Hepatocyte (in vitro differentiated cells): ENCODE measurements around the gene TTBK2. TPM values are rescaled to one million over a fixed set of nuclear protein-coding genes. Genes with fewer than 3 reads are reported as not detected.
A peak's percentile ranks its signal among the peaks of the same experiment; 100 is the strongest.
"Not testable (repeated sequence)": the region's sequence is repeated elsewhere in the genome, so short reads cannot be mapped to it uniquely, and the experiment has no call there.

Source experiments
- DNase-seq: peaks from one replicate; pipeline ENCODE4 v3.0.0-alpha.2; 2016; ENCODE audit warnings: low spot score
- H2AFZ ChIP-seq: fragments of 200-600 bp; sonication (generic); 2 replicates; pipeline ENCODE4 v1.6.0; 2016; ENCODE audit warnings: antibody characterized with exemption, mild to moderate bottlenecking
- H3K27ac ChIP-seq: fragments of 200-600 bp; sonication (generic); 2 replicates; pipeline ENCODE4 v1.5.1; 2016; ENCODE audit warnings: mild to moderate bottlenecking
- H3K27me3 ChIP-seq: fragments of 200-600 bp; sonication (generic); 2 replicates; pipeline ENCODE4 v1.6.1; 2016
- H3K36me3 ChIP-seq: fragments of 200-600 bp; sonication (generic); replicated peaks from 2 replicates; pipeline ENCODE4 v1.5.1; 2016; ENCODE audit warnings: low read depth; ENCODE audit not compliant: insufficient read depth
- H3K4me1 ChIP-seq: fragments of 200-600 bp; sonication (generic); 2 replicates; pipeline ENCODE4 v1.5.1; 2016; ENCODE audit warnings: mild to moderate bottlenecking, moderate library complexity; ENCODE audit not compliant: insufficient read depth
- H3K4me2 ChIP-seq: fragments of 200-600 bp; sonication (generic); 2 replicates; pipeline ENCODE4 v1.6.0; 2016
- H3K4me3 ChIP-seq: fragments of 200-600 bp; sonication (generic); 2 replicates; pipeline ENCODE4 v1.5.1; 2016; ENCODE audit warnings: mild to moderate bottlenecking
- H3K79me2 ChIP-seq: fragments of 200-600 bp; sonication (generic); 2 replicates; pipeline ENCODE4 v1.6.0; 2017; ENCODE audit warnings: mild to moderate bottlenecking
- H3K9me2 ChIP-seq: fragments of 200-600 bp; sonication (generic); replicated peaks from 2 replicates; pipeline ENCODE4 v1.6.0; 2017; ENCODE audit warnings: mild to moderate bottlenecking; ENCODE audit not compliant: insufficient read depth
- H3K9me3 ChIP-seq: fragments of 200-600 bp; sonication (generic); 2 replicates; pipeline ENCODE4 v1.5.1; 2016; ENCODE audit warnings: low read depth, mild to moderate bottlenecking
- H4K20me1 ChIP-seq: fragments of 200-600 bp; sonication (generic); 2 replicates; pipeline ENCODE4 v1.6.0; 2016; ENCODE audit warnings: mild to moderate bottlenecking; ENCODE audit not compliant: insufficient read depth, poor library complexity, severe bottlenecking
- CTCF ChIP-seq: fragments of 200-600 bp; sonication (generic); IDR thresholded peaks from 2 replicates; pipeline ENCODE4 v1.5.1; 2016; ENCODE audit warnings: antibody characterized with exemption, mild to moderate bottlenecking; ENCODE audit not compliant: poor library complexity
- EZH2 ChIP-seq: fragments of 200-600 bp; sonication (generic); IDR thresholded peaks from 2 replicates; pipeline ENCODE4 v1.6.1; 2016; ENCODE audit warnings: antibody characterized with exemption, mild to moderate bottlenecking, borderline replicate concordance
- EZH2phosphoT487 ChIP-seq: fragments of 200-600 bp; sonication (generic); IDR thresholded peaks from one replicate; pipeline ENCODE4 v1.6.1; 2018; ENCODE audit warnings: antibody characterized with exemption, mild to moderate bottlenecking, low read depth, moderate library complexity; ENCODE audit not compliant: unreplicated experiment, severe bottlenecking
- WGBS: methylation state at CpG from one replicate; pipeline ENCODE4 v1.1.6; 2016; ENCODE audit warnings: low lambda C conversion rate; ENCODE audit errors: missing lambda C conversion rate; 5-methylcytosine and 5-hydroxymethylcytosine counted together
- polyA plus RNA-seq: library from polyadenylated mRNA; unstranded; fragments of >200 nt; fragmentation: Nextera tagmentation; extraction: Ambion mirVana; gene quantifications from 2 replicates; pipeline ENCODE4 v1.2.1, GENCODE V29; 2016
- total RNA-seq: library from RNA; depleted of rRNA; stranded (reverse); fragments of >200 nt; gene quantifications from 2 replicates; pipeline ENCODE4 v1.2.3, GENCODE V29; 2014

TTBK2 gene
- total and polyA plus RNA-seq, 2 experiments from 2014 or later = 3.8 to 8.5 TPM

GRCh38 chr15:42903388-42904324 lies 16.9 kb downstream of the TTBK2 start:
- no peak overlapping the region for H3K4me3 ChIP-seq
- H3K27ac ChIP-seq = no peak overlapping the region
- H3K9me2 ChIP-seq = no peaks in the 10 kb centered on the region
- H2AFZ ChIP-seq = no peak overlapping the region
- no peak for DNase-seq
- no peaks in the 10 kb centered on the region for H3K36me3 ChIP-seq
- peaks cover 52% of the 10 kb centered on the region for H3K79me2 ChIP-seq
- 99% methylated on average over 5 of the region's 5 CpGs for whole genome bisulfite sequencing
- no peaks in the 10 kb centered on the region for H3K4me1 ChIP-seq
- H3K27me3 ChIP-seq = no peaks in the 10 kb centered on the region
- no peaks in the 10 kb centered on the region for H4K20me1 ChIP-seq
- H3K9me3 ChIP-seq = no peaks in the 10 kb centered on the region
- no peak for TF ChIP-seq EZH2
- TF ChIP-seq CTCF = no peak
- no peak for TF ChIP-seq EZH2phosphoT487
- H3K4me2 ChIP-seq = no peak overlapping the region

- not testable (repeated sequence) for H3K9me2 ChIP-seq, H3K9me3 ChIP-seq, H3K4me2 ChIP-seq, H4K20me1 ChIP-seq, DNase-seq, H3K4me1 ChIP-seq, H3K36me3 ChIP-seq, H3K27me3 ChIP-seq, H3K27ac ChIP-seq, H3K4me3 ChIP-seq, H2AFZ ChIP-seq
- WGBS = 95% methylated on average over 1 of the region's 1 CpG
- H3K79me2 ChIP-seq = peaks cover 39% of the 10 kb centered on the region
These were observed 26.7 kb downstream of the TTBK2 start for GRCh38 chr15:42893911-42894310.

GRCh38 chr15:42891569-42891968 lies 29.0 kb downstream of the TTBK2 start:
- Histone ChIP-seq H3K4me2 (no peak overlapping the region), H3K27ac (no peak overlapping the region), H3K79me2 (peaks cover 31% of the 10 kb centered on the region), H3K9me2 (no peaks in the 10 kb centered on the region), H3K36me3 (no peaks in the 10 kb centered on the region), H3K9me3 (no peaks in the 10 kb centered on the region), H2AFZ (no peak overlapping the region), H3K4me1 (no peaks in the 10 kb centered on the region), H4K20me1 (no peaks in the 10 kb centered on the region), H3K4me3 (no peak overlapping the region), H3K27me3 (no peaks in the 10 kb centered on the region)
- 98% methylated on average over 3 of the region's 3 CpGs for WGBS
- no peak for DNase-seq
- TF ChIP-seq EZH2phosphoT487 (no peak), EZH2 (no peak), CTCF (no peak)

- H4K20me1 ChIP-seq = no peaks in the 10 kb centered on the region
- peaks cover 23% of the 10 kb centered on the region for H3K79me2 ChIP-seq
- H3K4me1 ChIP-seq = no peaks in the 10 kb centered on the region
- no peak overlapping the region for H3K27ac ChIP-seq
- 98% methylated on average over 2 of the region's 2 CpGs for WGBS
- H3K4me2 ChIP-seq = no peak overlapping the region
- no peaks in the 10 kb centered on the region for H3K27me3 ChIP-seq
- no peaks in the 10 kb centered on the region for H3K36me3 ChIP-seq
- no peaks in the 10 kb centered on the region for H3K9me2 ChIP-seq
- no peak overlapping the region for H3K4me3 ChIP-seq
- H3K9me3 ChIP-seq = no peaks in the 10 kb centered on the region
- no peak overlapping the region for H2AFZ ChIP-seq
- DNase-seq = peak; percentile 7
- TF ChIP-seq CTCF (no peak), EZH2phosphoT487 (no peak), EZH2 (no peak)
These were observed 30.2 kb downstream of the TTBK2 start for GRCh38 chr15:42890161-42890913.

- DNase-seq = not testable (repeated sequence)
These were observed 33.2 kb downstream of the TTBK2 start for GRCh38 chr15:42887384-42887783.

More at GRCh38 chr15:42887384-42887783, 33.2 kb downstream of the TTBK2 start:
- H3K4me1 ChIP-seq, H3K9me2 ChIP-seq, H3K27ac ChIP-seq, H3K27me3 ChIP-seq, H3K36me3 ChIP-seq, H3K4me2 ChIP-seq, H3K4me3 ChIP-seq, H3K9me3 ChIP-seq, H2AFZ ChIP-seq, H4K20me1 ChIP-seq: not testable (repeated sequence)
- H3K79me2 ChIP-seq = peaks cover 17% of the 10 kb centered on the region
- WGBS = 82% methylated on average over 3 of the region's 3 CpGs
